ENCODE results near the gene DHX8. TPM values are rescaled to one million over a fixed set of nuclear protein-coding genes. Genes with fewer than 3 reads are reported as not detected.

Gene DHX8
- total RNA-seq, 6 experiments from 2014 or later = 57.2 to 65.6 (median 61.7) TPM

- no peak overlapping the region for H3K4me3 Mint-ChIP-seq
- peaks cover 26% of the 10 kb centered on the region for H3K4me1 Mint-ChIP-seq (ENCODE audit: low read depth)
- no peak for DNase-seq
- H3K27me3 Mint-ChIP-seq (ENCODE audit: insufficient read depth) = no peaks in the 10 kb centered on the region; the same call in 1 of the 2 replicates
- no peaks in the 10 kb centered on the region for H3K9me3 Mint-ChIP-seq
- no peak overlapping the region for H3K27ac Mint-ChIP-seq
- H3K36me3 Mint-ChIP-seq (ENCODE audit: low read depth) = no peaks in the 10 kb centered on the region
- TF ChIP-seq CTCF (IDR thresholded peaks at IDR 0.05) = no peak
Observed at GRCh38 chr17:43550754-43551153, 67.0 kb downstream of the DHX8 start.

- Mint-ChIP-seq H3K4me1 (ENCODE audit: low read depth) (peaks cover 32% of the 10 kb centered on the region), H3K27me3 (ENCODE audit: insufficient read depth) (no peaks in the 10 kb centered on the region; the same call in 1 of the 2 replicates), H3K36me3 (ENCODE audit: low read depth) (no peaks in the 10 kb centered on the region), H3K27ac (no peak overlapping the region), H3K4me3 (no peak overlapping the region), H3K9me3 (no peaks in the 10 kb centered on the region)
- no peak for TF ChIP-seq CTCF (IDR thresholded peaks at IDR 0.05)
- no peak for DNase-seq
Observed at GRCh38 chr17:43552229-43552837, 68.6 kb downstream of the DHX8 start.

GRCh38 chr17:43553573-43553972 is 69.8 kb downstream of the DHX8 start:
- Mint-ChIP-seq H3K4me1 (ENCODE audit: low read depth) (peaks cover 23% of the 10 kb centered on the region), H3K4me3 (no peak overlapping the region), H3K27ac (no peak overlapping the region), H3K27me3 (ENCODE audit: insufficient read depth) (no peaks in the 10 kb centered on the region; the same call in 1 of the 2 replicates), H3K9me3 (no peaks in the 10 kb centered on the region), H3K36me3 (ENCODE audit: low read depth) (no peaks in the 10 kb centered on the region)
- no peak for DNase-seq
- no peak for TF ChIP-seq CTCF (IDR thresholded peaks at IDR 0.05)

GRCh38 chr17:43554857-43555256 is 71.1 kb downstream of the DHX8 start:
- Mint-ChIP-seq H3K4me3 (no peak overlapping the region), H3K36me3 (ENCODE audit: low read depth) (no peaks in the 10 kb centered on the region), H3K27ac (no peak overlapping the region), H3K4me1 (ENCODE audit: low read depth) (peaks cover 23% of the 10 kb centered on the region), H3K9me3 (no peaks in the 10 kb centered on the region), H3K27me3 (ENCODE audit: insufficient read depth) (no peaks in the 10 kb centered on the region; the same call in 1 of the 2 replicates)
- TF ChIP-seq CTCF (IDR thresholded peaks at IDR 0.05) = no peak
- DNase-seq = no peak

- DNase-seq = peak; percentile 90
- Mint-ChIP-seq H3K4me1 (ENCODE audit: low read depth) (peaks cover 29% of the 10 kb centered on the region), H3K27ac (peak overlapping the region; percentile 81), H3K27me3 (ENCODE audit: insufficient read depth) (no peaks in the 10 kb centered on the region; the same call in 1 of the 2 replicates), H3K9me3 (no peaks in the 10 kb centered on the region), H3K36me3 (ENCODE audit: low read depth) (no peaks in the 10 kb centered on the region), H3K4me3 (peak overlapping the region; percentile 44)
- no peak for TF ChIP-seq CTCF (IDR thresholded peaks at IDR 0.05)
Observed at GRCh38 chr17:43556292-43556691, 72.5 kb downstream of the DHX8 start.

Data from HFFc6 (cell line).